RWPE2 (cell line): ENCODE data around the gene HK3.
A peak's percentile ranks its signal among the peaks of the same experiment; 100 is the strongest.

Source experiments
- ATAC-seq: fragments of 200-7000 bp; cut with Tn5 transposase; 3 replicates; pipeline ENCODE4 v1.9.1; 2021; ENCODE audit warnings: low read depth
- DNase-seq: peaks from one replicate; pipeline ENCODE4 v3.0.0-alpha.2; 2020; ENCODE audit warnings: low spot score
- H3K27ac ChIP-seq: fragments of 450-650 bp; 2 replicates; pipeline ENCODE4 v1.5.1; 2017; ENCODE audit warnings: mild to moderate bottlenecking; ENCODE audit not compliant: poor library complexity, severe bottlenecking
- H3K27me3 ChIP-seq: fragments of 250-450 bp; sonication (Bioruptor Pico); 2 replicates; pipeline ENCODE4 v1.5.1; 2021; ENCODE audit warnings: mild to moderate bottlenecking, moderate library complexity; ENCODE audit not compliant: insufficient read depth, poor library complexity, severe bottlenecking
- H3K36me3 ChIP-seq: fragments of 250-450 bp; sonication (Bioruptor Pico); 2 replicates; pipeline ENCODE4 v1.5.1; 2020; ENCODE audit warnings: low read depth, mild to moderate bottlenecking, moderate library complexity
- H3K4me1 ChIP-seq: fragments of 250-450 bp; sonication (Bioruptor Pico); 2 replicates; pipeline ENCODE4 v1.5.1; 2021; ENCODE audit warnings: mild to moderate bottlenecking, moderate library complexity; ENCODE audit not compliant: insufficient read depth, poor library complexity, severe bottlenecking
- H3K4me3 ChIP-seq: fragments of 250-450 bp; sonication (Bioruptor Pico); 2 replicates; pipeline ENCODE4 v1.5.1; 2021; ENCODE audit warnings: mild to moderate bottlenecking, moderate library complexity; ENCODE audit not compliant: severe bottlenecking
- H3K9me3 ChIP-seq: fragments of 250-450 bp; sonication (Bioruptor Pico); 2 replicates; pipeline ENCODE4 v1.5.1; 2021; ENCODE audit warnings: mild to moderate bottlenecking, moderate library complexity; ENCODE audit not compliant: severe bottlenecking
- TF ChIP-seq, protein P1 (sequence below): fragments of 450-650 bp; IDR thresholded peaks from one replicate; pipeline ENCODE4 v1.5.1; 2017; ENCODE audit warnings: mild to moderate bottlenecking, moderate library complexity; ENCODE audit not compliant: poor library complexity, severe bottlenecking

The HK3 gene

DNA sequence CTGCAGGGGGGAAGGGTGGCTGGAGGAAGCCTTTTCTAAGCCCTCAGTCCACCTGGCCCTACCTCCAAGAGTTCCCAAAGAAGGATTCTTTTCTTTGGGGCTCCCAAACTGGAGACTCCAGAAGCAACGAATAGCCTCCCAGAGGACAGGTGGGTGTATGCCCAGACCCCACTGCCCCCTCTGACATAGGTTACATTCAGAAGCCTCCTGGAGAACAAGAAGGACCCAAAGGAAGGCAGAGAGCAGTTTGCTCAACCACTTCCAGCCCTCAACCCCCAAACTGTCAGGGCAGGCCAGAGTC lies 10.3 kb downstream of the HK3 start:
- DNase-seq (no peak), ATAC-seq (no peak)
- Histone ChIP-seq H3K27me3 (no peaks in the 10 kb centered on the region), H3K4me3 (no peak overlapping the region), H3K27ac (no peak overlapping the region), H3K9me3 (no peaks in the 10 kb centered on the region), H3K36me3 (no peaks in the 10 kb centered on the region), H3K4me1 (no peaks in the 10 kb centered on the region)
- TF ChIP-seq, protein P1, sequence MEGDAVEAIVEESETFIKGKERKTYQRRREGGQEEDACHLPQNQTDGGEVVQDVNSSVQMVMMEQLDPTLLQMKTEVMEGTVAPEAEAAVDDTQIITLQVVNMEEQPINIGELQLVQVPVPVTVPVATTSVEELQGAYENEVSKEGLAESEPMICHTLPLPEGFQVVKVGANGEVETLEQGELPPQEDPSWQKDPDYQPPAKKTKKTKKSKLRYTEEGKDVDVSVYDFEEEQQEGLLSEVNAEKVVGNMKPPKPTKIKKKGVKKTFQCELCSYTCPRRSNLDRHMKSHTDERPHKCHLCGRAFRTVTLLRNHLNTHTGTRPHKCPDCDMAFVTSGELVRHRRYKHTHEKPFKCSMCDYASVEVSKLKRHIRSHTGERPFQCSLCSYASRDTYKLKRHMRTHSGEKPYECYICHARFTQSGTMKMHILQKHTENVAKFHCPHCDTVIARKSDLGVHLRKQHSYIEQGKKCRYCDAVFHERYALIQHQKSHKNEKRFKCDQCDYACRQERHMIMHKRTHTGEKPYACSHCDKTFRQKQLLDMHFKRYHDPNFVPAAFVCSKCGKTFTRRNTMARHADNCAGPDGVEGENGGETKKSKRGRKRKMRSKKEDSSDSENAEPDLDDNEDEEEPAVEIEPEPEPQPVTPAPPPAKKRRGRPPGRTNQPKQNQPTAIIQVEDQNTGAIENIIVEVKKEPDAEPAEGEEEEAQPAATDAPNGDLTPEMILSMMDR = no peak

DNA sequence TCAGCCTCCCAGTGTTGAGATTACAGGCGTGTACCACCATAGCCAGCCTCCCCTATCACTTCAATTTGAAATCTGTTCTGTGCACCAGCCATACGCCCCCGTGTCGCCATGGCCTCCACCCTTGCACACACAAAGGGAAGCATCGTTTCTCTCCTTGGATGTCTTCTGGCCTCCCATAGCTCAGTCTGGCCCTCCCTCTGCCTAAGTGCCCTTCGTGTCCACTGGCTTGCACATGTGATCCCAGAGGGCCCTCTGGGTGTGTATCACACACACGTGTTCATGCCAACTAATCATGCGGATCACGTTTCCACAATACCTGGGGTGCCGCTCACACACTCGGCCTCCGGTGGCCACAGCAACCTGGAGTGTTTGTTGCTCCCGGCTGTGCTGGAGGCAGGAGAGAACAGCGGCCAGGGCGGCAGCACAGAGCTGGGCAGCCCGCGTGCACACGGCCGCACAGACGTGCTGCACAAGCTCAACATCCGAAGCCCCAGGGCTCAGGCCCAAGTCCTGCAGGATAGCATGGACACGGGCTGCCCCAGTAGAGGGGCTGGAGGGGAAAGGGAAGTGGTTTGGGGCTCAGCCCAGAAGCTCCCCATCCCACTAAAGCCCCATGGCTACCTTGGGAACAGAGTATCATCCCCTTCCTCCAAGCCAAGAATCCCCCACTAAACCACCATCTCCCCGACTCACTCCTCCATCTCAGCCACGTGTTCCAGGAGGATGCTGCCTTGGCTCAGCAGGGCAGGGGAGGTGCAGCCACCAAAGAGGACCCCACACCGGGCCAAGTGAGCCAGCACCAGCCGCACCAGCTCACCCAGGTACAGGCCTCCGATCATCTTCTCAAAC lies 10.9 kb downstream of the HK3 start:
- TF ChIP-seq, protein P1 = no peak
- no peaks in the 10 kb centered on the region for H3K27me3 ChIP-seq
- no peak for ATAC-seq
- DNase-seq = no peak
- H3K4me3 ChIP-seq = no peak overlapping the region
- H3K4me1 ChIP-seq = no peaks in the 10 kb centered on the region
- H3K36me3 ChIP-seq = no peaks in the 10 kb centered on the region
- no peaks in the 10 kb centered on the region for H3K9me3 ChIP-seq
- no peak overlapping the region for H3K27ac ChIP-seq

DNA sequence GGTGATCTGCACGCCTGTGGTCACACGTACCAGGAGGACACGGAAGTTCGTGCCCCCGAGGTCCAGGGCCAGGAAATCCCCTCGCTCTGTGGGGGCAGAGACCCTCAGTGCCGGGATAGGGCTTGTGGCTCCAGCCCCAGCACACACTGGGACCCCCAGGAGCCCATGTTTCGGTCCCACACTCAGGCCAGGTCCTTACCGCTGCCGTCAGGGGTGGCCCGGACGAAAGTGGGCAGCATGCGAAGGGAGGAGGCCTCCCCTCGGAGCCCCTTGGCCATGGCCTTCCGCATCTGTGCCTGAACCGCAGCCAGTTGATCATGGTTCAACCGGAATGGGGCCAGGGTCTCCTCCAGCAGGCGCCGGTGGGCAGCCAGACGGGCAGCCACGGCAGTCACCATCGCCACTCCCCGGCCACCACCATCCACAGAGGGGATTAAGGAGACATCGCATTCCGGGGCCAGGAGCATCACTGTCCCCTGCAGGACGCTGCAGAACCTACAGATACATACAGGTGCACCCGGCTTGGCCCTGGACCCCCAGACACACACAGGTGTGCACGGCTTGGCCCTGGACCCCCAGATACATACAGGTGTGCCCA lies 11.8 kb downstream of the HK3 start:
- DNase-seq = peak; percentile 56
- H3K36me3 ChIP-seq = no peaks in the 10 kb centered on the region
- no peak overlapping the region for H3K27ac ChIP-seq
- no peaks in the 10 kb centered on the region for H3K27me3 ChIP-seq
- no peak for ATAC-seq
- TF ChIP-seq, protein P1 = no peak
- no peaks in the 10 kb centered on the region for H3K4me1 ChIP-seq
- H3K9me3 ChIP-seq = no peaks in the 10 kb centered on the region
- no peak overlapping the region for H3K4me3 ChIP-seq

DNA sequence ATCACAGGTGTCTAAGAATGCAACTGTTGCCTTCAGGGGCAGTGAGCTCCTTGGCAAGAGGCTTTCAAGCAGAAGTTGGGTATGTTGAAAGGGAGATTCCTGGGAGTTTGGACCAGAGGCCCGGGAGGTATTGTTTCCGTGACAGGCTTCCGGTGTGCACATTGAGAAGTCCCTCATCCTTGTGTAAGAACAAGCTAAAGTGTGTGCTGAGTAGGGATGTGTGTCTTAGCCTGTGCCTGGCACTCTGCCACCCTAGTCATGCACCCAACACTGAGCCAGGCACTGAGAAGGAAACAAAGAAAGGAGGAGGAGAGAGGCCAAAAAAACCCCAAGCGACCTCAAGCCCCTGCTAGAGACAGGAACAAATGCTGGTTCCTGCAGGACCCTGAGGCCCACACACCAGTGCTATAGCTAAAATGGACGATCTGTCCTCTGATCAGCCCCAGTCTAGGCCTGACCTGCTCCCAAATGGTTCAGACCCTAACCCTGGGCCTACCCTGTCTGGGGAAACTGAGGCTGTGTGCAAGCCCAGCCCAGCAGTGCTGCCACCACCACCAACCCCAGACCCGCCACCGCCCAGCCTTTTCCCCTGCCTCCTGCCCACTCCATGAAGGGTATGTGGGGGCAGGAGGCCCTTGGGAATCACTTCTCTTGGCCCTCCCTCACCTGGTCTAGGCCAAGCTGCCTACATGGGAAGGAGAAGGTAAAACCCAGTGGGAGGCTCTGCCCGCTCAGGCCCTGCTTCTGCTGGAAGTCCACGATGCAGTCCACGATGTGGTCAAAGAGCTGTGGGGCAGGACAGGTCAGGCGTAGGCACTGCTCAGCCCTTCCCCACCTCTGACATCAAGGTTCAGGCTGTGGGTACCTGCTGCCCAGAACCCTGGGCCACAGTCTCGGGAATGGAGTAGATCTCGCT lies 12.6 kb downstream of the HK3 start:
- H3K27me3 ChIP-seq = no peaks in the 10 kb centered on the region
- H3K4me3 ChIP-seq = no peak overlapping the region
- DNase-seq (peak; percentile 57), ATAC-seq (no peak)
- H3K4me1 ChIP-seq = no peaks in the 10 kb centered on the region
- H3K36me3 ChIP-seq = no peaks in the 10 kb centered on the region
- H3K9me3 ChIP-seq = no peaks in the 10 kb centered on the region
- TF ChIP-seq, protein P1 = no peak
- H3K27ac ChIP-seq = no peak overlapping the region
